Mononuclear cell (primary cell): ENCODE data around the gene GNAS-AS1. TPM values are rescaled to one million over a fixed set of nuclear protein-coding genes. Genes with fewer than 3 reads are reported as not detected.

Experiments used
- H3K27me3 ChIP-seq: 2 replicates; pipeline ENCODE4 v1.6.0; 2011; ENCODE audit warnings: low read length, control low read depth; ENCODE audit not compliant: insufficient read depth
- H3K4me1 ChIP-seq: 2 replicates; pipeline ENCODE4 v1.5.1; 2011; ENCODE audit warnings: mild to moderate bottlenecking, low read length, control low read depth; ENCODE audit not compliant: insufficient read depth
- H3K4me3 ChIP-seq: 2 replicates; pipeline ENCODE4 v1.5.1; 2011; ENCODE audit warnings: mild to moderate bottlenecking, low read length, moderate library complexity
- H3K9me3 ChIP-seq: 2 replicates; pipeline ENCODE4 v1.5.1; 2011; ENCODE audit warnings: low read depth, mild to moderate bottlenecking, control low read depth, low read length
- total RNA-seq: library from RNA; depleted of rRNA; stranded (reverse); fragments of >200 nt; gene quantifications from one replicate; pipeline ENCODE4 v1.2.3, GENCODE V29; 2012

The GNAS-AS1 gene
- total RNA-seq, 1 donor, result 0.10 TPM

- H3K9me3 ChIP-seq, result no peaks in the 10 kb centered on the region
- H3K27me3 ChIP-seq, result no peaks in the 10 kb centered on the region
- H3K4me1 ChIP-seq, result peaks cover 9% of the 10 kb centered on the region
- no peak overlapping the region for H3K4me3 ChIP-seq
Measured at GRCh38 chr20:58876437-58876836, 25.7 kb upstream of the GNAS-AS1 start.

- Histone ChIP-seq H3K4me1 (peaks cover 11% of the 10 kb centered on the region), H3K9me3 (no peaks in the 10 kb centered on the region), H3K27me3 (no peaks in the 10 kb centered on the region), H3K4me3 (no peak overlapping the region)
Measured at GRCh38 chr20:58875541-58876134, 24.9 kb upstream of the GNAS-AS1 start.

DNA sequence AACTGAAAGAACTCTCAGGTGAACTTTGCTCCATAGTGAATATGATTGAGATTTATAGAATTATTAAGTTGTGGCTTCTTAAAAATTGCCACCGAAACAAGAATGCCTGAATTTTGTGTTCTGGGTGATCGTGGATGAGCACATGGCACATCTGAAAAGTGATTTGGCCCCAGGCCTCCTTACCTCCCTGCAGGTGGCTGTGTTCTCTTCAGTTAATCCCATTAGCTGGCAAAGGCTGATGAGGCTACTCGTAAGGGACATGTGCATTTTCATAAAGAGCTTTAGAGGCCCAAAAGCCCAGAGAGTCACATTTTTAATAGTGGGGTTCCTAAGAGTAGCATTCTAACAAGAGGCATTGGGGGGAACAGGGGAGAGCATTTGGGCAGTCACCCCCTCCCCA is 24.4 kb upstream of the GNAS-AS1 start:
- no peaks in the 10 kb centered on the region for H3K9me3 ChIP-seq

DNA sequence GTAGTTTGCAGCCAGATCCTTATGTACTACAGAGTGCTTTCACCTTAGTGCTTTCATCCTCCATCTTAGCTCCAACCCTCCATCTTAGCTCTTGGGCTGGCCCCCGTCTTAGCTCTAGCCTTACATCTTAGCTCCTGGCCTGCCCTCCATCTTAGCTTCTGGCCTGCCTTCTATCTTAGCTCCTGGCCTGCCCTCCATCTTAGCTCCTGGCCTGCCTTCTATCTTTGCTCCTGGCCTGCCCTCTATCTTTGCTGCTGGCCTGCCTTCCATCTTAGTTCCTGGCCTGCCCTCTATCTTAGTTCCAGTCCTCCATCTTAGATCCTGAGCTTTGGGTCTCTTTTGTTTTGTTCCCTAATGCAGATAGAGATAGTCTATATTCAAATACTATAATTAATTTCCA is 23.8 kb upstream of the GNAS-AS1 start:
- Histone ChIP-seq H3K4me1 (peaks cover 16% of the 10 kb centered on the region), H3K4me3 (no peak overlapping the region), H3K27me3 (no peaks in the 10 kb centered on the region), H3K9me3 (no peaks in the 10 kb centered on the region)

More for the DNA sequence above, 24.4 kb upstream of the GNAS-AS1 start:
- H3K27me3 ChIP-seq, result no peaks in the 10 kb centered on the region
- no peak overlapping the region for H3K4me3 ChIP-seq
- H3K4me1 ChIP-seq, result peaks cover 16% of the 10 kb centered on the region

DNA sequence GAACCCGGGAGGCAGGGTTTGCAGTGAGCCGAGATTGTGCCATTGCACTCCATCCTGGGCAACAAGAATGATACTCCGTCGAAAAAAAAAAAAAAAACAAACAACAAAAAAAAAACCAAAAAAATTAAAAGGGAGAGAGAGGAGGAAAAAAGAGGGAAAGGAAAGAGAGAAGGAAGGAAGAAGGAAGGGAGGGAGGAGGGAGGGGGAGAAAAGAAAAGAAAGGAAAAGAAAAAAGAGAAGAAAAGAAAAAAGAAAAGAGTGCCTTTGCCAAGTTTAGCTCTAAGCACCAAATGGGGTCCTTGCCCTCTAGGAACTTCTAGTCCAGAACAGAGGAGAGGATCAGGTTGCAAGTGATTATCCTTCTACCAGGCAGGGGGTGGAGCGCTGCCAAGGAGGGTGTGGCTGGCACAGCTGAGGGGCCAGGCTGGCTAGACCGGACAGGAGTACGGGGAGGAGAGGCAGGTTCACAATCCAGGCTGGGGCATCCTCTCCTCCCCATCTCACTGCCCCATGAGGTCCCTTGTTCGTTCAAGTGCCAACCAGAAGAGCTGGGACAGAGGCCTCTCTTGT is 20.9 kb upstream of the GNAS-AS1 start:
- H3K27me3 ChIP-seq, result no peaks in the 10 kb centered on the region
- no peaks in the 10 kb centered on the region for H3K9me3 ChIP-seq
- H3K4me3 ChIP-seq, result no peak overlapping the region
- H3K4me1 ChIP-seq, result peaks cover 7% of the 10 kb centered on the region

- Histone ChIP-seq H3K4me1 (peaks cover 7% of the 10 kb centered on the region), H3K27me3 (peaks cover 6% of the 10 kb centered on the region), H3K9me3 (no peaks in the 10 kb centered on the region), H3K4me3 (no peak overlapping the region)
Measured at GRCh38 chr20:58870293-58871014, 19.8 kb upstream of the GNAS-AS1 start.

DNA sequence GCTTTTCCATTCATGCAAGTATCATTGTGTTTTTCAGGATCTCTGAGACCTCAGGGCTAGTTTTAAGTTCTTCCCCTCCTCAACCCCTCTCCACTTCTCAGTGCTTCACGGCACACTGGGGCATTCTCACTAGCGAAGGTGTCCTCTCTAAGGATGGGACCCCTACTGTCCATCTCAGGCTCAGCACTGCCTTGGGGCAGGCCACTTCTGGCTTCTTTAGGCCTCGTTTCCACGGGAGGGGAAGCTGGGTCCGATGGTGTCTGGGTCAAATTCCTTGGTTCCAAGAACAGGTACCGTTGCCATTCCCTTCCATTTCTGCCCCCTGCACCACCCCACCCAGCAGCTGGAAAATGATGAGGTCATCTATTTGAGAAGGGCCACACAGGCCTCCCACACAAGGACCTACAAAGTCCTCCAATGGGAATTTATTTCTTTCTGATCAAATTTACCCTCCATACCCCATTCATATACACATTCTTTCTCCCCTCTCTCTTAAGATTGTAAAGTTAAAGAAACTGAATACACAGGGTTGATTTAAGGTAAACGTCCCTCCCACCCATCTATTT is 19.0 kb upstream of the GNAS-AS1 start:
- Histone ChIP-seq H3K9me3 (no peaks in the 10 kb centered on the region), H3K4me3 (no peak overlapping the region), H3K27me3 (peaks cover 6% of the 10 kb centered on the region), H3K4me1 (peaks cover 7% of the 10 kb centered on the region)

GRCh38 chr20:58868795-58869194 is 18.1 kb upstream of the GNAS-AS1 start:
- peaks cover 6% of the 10 kb centered on the region for H3K27me3 ChIP-seq
- H3K9me3 ChIP-seq, result no peaks in the 10 kb centered on the region
- peaks cover 7% of the 10 kb centered on the region for H3K4me1 ChIP-seq
- H3K4me3 ChIP-seq, result no peak overlapping the region

DNA sequence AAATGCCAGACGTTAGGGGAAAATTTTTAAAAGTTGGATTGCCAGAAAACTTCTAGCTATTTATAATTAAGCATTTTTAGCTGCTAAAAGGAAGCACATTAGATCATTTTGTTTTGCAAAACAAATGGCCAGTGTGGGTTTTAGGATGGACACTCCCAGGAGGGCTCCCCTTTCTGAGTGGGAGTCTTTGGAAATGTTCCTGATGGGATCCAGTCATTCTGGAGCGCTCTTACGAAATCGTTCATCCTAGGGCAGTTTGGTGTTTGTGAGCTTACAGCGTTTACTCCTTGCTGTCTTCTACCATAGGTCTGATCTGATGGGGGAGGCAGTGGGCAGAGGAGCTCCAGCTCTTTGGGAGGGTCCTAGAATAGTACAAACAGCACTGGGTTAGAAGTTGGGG is 16.5 kb upstream of the GNAS-AS1 start:
- H3K9me3 ChIP-seq, result no peaks in the 10 kb centered on the region
- H3K4me1 ChIP-seq, result peaks cover 7% of the 10 kb centered on the region
- peaks cover 6% of the 10 kb centered on the region for H3K27me3 ChIP-seq
- no peak overlapping the region for H3K4me3 ChIP-seq

- Histone ChIP-seq H3K9me3 (no peaks in the 10 kb centered on the region), H3K4me1 (peaks cover 7% of the 10 kb centered on the region), H3K27me3 (peaks cover 10% of the 10 kb centered on the region), H3K4me3 (no peak overlapping the region)
Measured at GRCh38 chr20:58865843-58866242, 15.1 kb upstream of the GNAS-AS1 start.

- H3K4me1 ChIP-seq, result no peaks in the 10 kb centered on the region
- H3K27me3 ChIP-seq, result peaks cover 14% of the 10 kb centered on the region
- no peak overlapping the region for H3K4me3 ChIP-seq
- H3K9me3 ChIP-seq, result no peaks in the 10 kb centered on the region
Measured at GRCh38 chr20:58864346-58864745, 13.6 kb upstream of the GNAS-AS1 start.

DNA sequence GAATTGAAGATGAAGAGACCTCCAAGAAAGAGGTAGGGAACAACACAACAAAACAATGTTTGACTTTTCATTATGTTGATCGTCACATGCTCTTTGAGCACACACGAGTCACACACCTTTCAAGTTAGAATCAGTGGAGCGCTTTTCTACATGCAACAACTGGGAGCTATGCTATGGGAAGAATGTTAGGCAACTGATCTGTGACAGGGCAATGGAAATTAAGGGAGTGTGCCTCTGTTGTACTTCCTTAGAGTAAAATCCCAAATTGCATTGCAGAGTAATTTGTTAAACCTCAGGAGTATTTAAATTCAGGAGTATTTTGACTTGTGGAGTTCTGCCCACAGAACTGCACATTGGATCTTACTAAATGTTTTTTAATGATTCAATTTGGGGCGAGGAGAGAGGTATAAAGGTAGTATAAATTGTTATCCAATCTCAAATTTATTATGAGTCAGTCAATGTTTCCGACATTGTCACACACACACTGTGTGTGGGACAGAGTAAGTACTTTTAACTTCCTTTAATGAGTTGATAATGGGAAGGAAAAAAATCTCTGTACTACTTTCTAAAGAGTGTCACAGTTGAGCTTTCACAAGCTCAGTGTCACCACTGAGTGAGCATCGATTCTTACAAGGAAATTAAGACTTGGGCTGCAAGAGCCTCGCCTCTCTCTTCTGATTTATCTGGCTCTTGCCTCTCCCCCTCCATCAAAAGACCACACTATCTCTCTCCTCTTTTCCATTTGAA is 12.5 kb upstream of the GNAS-AS1 start:
- Histone ChIP-seq H3K4me1 (no peaks in the 10 kb centered on the region), H3K27me3 (peaks cover 25% of the 10 kb centered on the region), H3K9me3 (no peaks in the 10 kb centered on the region)

DNA sequence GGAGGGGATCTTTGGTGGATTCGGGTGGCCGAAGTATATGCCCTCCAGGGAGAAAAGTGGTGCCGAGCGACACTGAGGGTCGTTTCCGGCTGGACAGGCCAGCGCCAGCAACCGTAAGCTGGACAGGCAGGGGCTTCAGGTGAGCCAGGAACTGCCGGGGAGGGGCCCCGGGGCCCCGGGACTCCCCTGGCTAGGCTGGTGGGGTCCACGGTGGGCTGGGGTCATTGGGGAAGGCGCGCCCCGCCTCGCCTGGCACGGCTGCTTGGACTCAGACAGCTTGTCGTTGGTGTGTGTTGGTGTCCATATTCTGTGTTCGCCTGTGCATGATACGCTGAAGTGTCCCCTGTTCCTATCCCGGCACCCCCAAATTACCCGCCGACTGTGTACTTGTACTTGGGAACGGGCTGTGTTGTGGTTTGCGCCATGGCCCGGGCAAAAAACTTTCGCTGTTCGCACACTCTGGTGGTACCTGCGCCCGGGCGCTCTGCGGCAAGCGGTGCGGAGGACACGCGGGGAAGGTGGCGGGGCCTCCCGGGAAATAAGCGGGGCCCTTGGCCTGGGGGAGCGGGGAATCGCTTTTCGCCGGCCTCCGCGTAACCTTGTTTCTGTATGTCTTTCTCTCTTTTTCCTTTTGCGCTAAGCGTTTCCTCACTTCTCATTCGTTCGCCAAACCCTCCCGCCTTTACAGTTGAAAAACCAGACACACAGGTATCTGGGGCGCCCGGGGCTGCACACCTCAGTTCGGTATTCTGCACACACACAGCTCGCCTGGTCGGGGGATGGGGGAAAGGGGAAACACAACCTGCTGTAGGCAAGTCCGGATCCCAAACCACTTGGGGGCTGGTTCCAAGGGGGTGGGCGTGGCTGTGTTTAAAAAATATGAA is 5.0 kb upstream of the GNAS-AS1 start:
- Histone ChIP-seq H3K9me3 (no peaks in the 10 kb centered on the region), H3K4me3 (no peak overlapping the region), H3K4me1 (no peaks in the 10 kb centered on the region), H3K27me3 (peaks cover 68% of the 10 kb centered on the region)

More for the DNA sequence above, 12.5 kb upstream of the GNAS-AS1 start:
- H3K4me3 ChIP-seq, result no peak overlapping the region
